GM12878 (cell line): ENCODE results near the gene TMEM237. TPM values are rescaled to one million over a fixed set of nuclear protein-coding genes. Genes with fewer than 3 reads are reported as not detected.

Source experiments
- ATAC-seq: fragments of 200-7000 bp; cut with Tn5 transposase; 3 replicates; pipeline ENCODE4 v1.9.1; 2020; ENCODE audit warnings: mild to moderate bottlenecking, moderate library complexity
- BruUV-seq: library from RNA; stranded (reverse); fragments of 400-500 nt; replicated peaks from 2 replicates; lab custom pipeline; 2021; lab: Mats Ljungman, UMichigan
- CTCF ChIA-PET: fragments of 300-600 bp; sonication (Branson Sonifier 250); formaldehyde crosslinking; extraction: SDS; loops from one replicate; lab custom pipeline; 2021; ENCODE audit warnings: inconsistent platforms; lab: Yijun Ruan, JAX
- POLR2A ChIA-PET: fragments of 350-600 bp; formaldehyde crosslinking; extraction: SDS; loops from one replicate; lab custom pipeline; 2021; ENCODE audit warnings: inconsistent platforms; lab: Charles Lee
- RAD21 ChIA-PET: fragments of 300-600 bp; sonication (Branson Sonifier 250); formaldehyde crosslinking; loops from one replicate; lab custom pipeline; 2023; ENCODE audit warnings: antibody characterized with exemption; ENCODE audit not compliant: unreplicated experiment; lab: Charles Lee
- SMC1A ChIA-PET: fragments of 300-600 bp; sonication (Branson Sonifier 250); formaldehyde crosslinking; loops from one replicate; lab custom pipeline; 2023; ENCODE audit not compliant: unreplicated experiment, uncharacterized antibody; lab: Charles Lee
- DNase-seq: peaks from one replicate; pipeline ENCODE4 v3.0.0-alpha.2; 2011; ENCODE audit warnings: low read depth, low spot score
- FAIRE-seq: peaks from 3 replicates; lab custom pipeline; 2011; peaks lifted over from hg19 to GRCh38; lab: Jason Lieb, UNC
- H2AFZ ChIP-seq: 2 replicates; pipeline ENCODE4 v1.6.0; 2011; ENCODE audit warnings: low read depth, low read length, control low read depth; ENCODE audit not compliant: control insufficient read depth
- H3K27ac ChIP-seq: 2 replicates; pipeline ENCODE4 v1.5.1; 2011; ENCODE audit warnings: control low read depth; ENCODE audit not compliant: control insufficient read depth, insufficient read depth
- H3K27me3 ChIP-seq, 2 experiments: replicated peaks in 1 of 2; 2 replicates each; pipeline versions ENCODE4 v1.6.0 to v1.6.1; 2011; ENCODE audit warnings: low read length in 1 of 2; ENCODE audit not compliant: control insufficient read depth in 2 of 2, insufficient read depth in 2 of 2
- H3K36me3 ChIP-seq, 2 experiments: 2 replicates each; pipeline ENCODE4 v1.5.1; 2011; ENCODE audit warnings: low read length in 1 of 2; ENCODE audit not compliant: control insufficient read depth in 2 of 2, insufficient read depth in 2 of 2
- H3K4me1 ChIP-seq: 2 replicates; pipeline ENCODE4 v1.6.1; 2011; ENCODE audit warnings: mild to moderate bottlenecking, low read length, moderate library complexity, mixed read lengths; ENCODE audit not compliant: control insufficient read depth, insufficient read depth
- H3K4me2 ChIP-seq: 2 replicates; pipeline ENCODE4 v1.6.0; 2011; ENCODE audit warnings: control low read depth; ENCODE audit not compliant: control insufficient read depth, insufficient read depth
- H3K4me3 ChIP-seq: fragments of 200-600 bp; sonication (generic); 2 replicates; pipeline ENCODE4 v1.5.1; 2016
- H3K79me2 ChIP-seq: 2 replicates; pipeline ENCODE4 v1.6.0; 2011; ENCODE audit warnings: low read length; ENCODE audit not compliant: control insufficient read depth, insufficient read depth
- H3K9ac ChIP-seq: 2 replicates; pipeline ENCODE4 v1.8.0; 2011; ENCODE audit warnings: low read length, control low read depth, mixed read lengths; ENCODE audit not compliant: control insufficient read depth, insufficient read depth
- H3K9me3 ChIP-seq: replicated peaks from 3 replicates; pipeline ENCODE4 v1.5.1; 2011; ENCODE audit warnings: mild to moderate bottlenecking, low read length; ENCODE audit not compliant: control insufficient read depth, insufficient read depth
- H4K20me1 ChIP-seq: 2 replicates; pipeline ENCODE4 v1.6.0; 2011; ENCODE audit not compliant: control insufficient read depth, insufficient read depth
- EGR1 ChIP-seq, 2 experiments: IDR thresholded peaks; 1 replicate in 1 of 2; 2 replicates in 1 of 2; pipeline ENCODE4 v1.6.1; 2011 to 2012; ENCODE audit warnings: low read depth in 2 of 2, low read length in 2 of 2, borderline replicate concordance in 1 of 2, mild to moderate bottlenecking in 1 of 2, moderate library complexity in 1 of 2
- MEF2B ChIP-seq: fragments of 450-650 bp; IDR thresholded peaks from 2 replicates; pipeline ENCODE4 v1.6.1; 2018; ENCODE audit warnings: mild to moderate bottlenecking, moderate library complexity; ENCODE audit not compliant: partially characterized antibody, poor library complexity, severe bottlenecking
- MTA3 ChIP-seq: IDR thresholded peaks from 2 replicates; pipeline ENCODE4 v1.6.1; 2012; ENCODE audit warnings: low read length, inconsistent platforms, borderline replicate concordance
- NFYB ChIP-seq: IDR thresholded peaks from 2 replicates; pipeline ENCODE4 v1.6.1; 2011; ENCODE audit warnings: low read depth, mild to moderate bottlenecking, low read length, improper control_type of control experiment, moderate library complexity; ENCODE audit not compliant: insufficient read depth
- SMC3 ChIP-seq: IDR thresholded peaks from 2 replicates; pipeline ENCODE4 v1.6.1; 2011; ENCODE audit warnings: low read length, improper control_type of control experiment, borderline replicate concordance
- WRNIP1 ChIP-seq: IDR thresholded peaks from 2 replicates; pipeline ENCODE4 v1.6.1; 2011; ENCODE audit warnings: low read depth, low read length, improper control_type of control experiment, borderline replicate concordance
- YY1 ChIP-seq: IDR thresholded peaks from 2 replicates; pipeline ENCODE4 v1.6.1; 2011; ENCODE audit warnings: low read depth, mild to moderate bottlenecking, low read length
- WGBS: methylation state at CpG from one replicate; pipeline ENCODE4 v1.1.6; 2016; ENCODE audit warnings: low lambda C conversion rate; ENCODE audit not compliant: insufficient replicate concordance, insufficient coverage; ENCODE audit errors: missing lambda C conversion rate; 5-methylcytosine and 5-hydroxymethylcytosine counted together
- in situ Hi-C: fragments of 300-500 bp; cut with MboI; formaldehyde crosslinking; loops from 9 replicates; pipeline ENCODE4 v1.14.3; 2018; ENCODE audit warnings: mixed read lengths
- intact Hi-C: fragments of 100-400 bp; cut with micrococcal nuclease; formaldehyde crosslinking; loops from one replicate; pipeline ENCODE4 v1.14.2; 2022; ENCODE audit not compliant: unreplicated experiment
- polyA plus RNA-seq, 11 experiments: library from polyadenylated mRNA; depleted of rRNA in 4 of 11; unstranded in 6 of 11; stranded (reverse) in 5 of 11; fragments of >200 nt; fragmentation: Nextera tagmentation in 4 of 11; fragmentation: Illumina TruSeq in 1 of 11; extraction: Ambion mirVana in 4 of 11; extraction: Trizol in 1 of 11; gene quantifications; 1 replicate in 1 of 11; 2 replicates in 10 of 11; pipeline versions ENCODE4 v1.2.1 to v1.2.3, GENCODE V29; 2011 to 2016; ENCODE audit warnings: inconsistent platforms in 2 of 11, missing spikeins in 2 of 11, low read depth in 1 of 11
- total RNA-seq, 4 experiments: library from RNA; depleted of rRNA in 3 of 4; stranded (reverse); fragments of >200 nt in 3 of 4; fragmentation: Illumina TruSeq in 1 of 4; extraction: Trizol in 1 of 4; gene quantifications; 2 replicates each; pipeline versions ENCODE4 v1.2.1 to v1.2.3, GENCODE V29; 2013 to 2021
- TF ChIP-seq, protein P1 (sequence below): fragments of 450-650 bp; IDR thresholded peaks from 2 replicates; pipeline ENCODE4 v1.6.1; 2017; ENCODE audit warnings: low read depth, mild to moderate bottlenecking, moderate library complexity
- TF ChIP-seq, protein P2 (sequence below): fragments of 450-650 bp; IDR thresholded peaks from 2 replicates; pipeline ENCODE4 v1.6.1; 2016; ENCODE audit warnings: mild to moderate bottlenecking
- TF ChIP-seq, protein P3 (sequence below): fragments of 450-650 bp; conservative IDR thresholded peaks from 2 replicates; pipeline ENCODE4 v1.6.1; 2017; ENCODE audit warnings: mild to moderate bottlenecking, moderate library complexity
- TF ChIP-seq, protein P4 (sequence below): fragments of 450-650 bp; IDR thresholded peaks from 2 replicates; pipeline ENCODE4 v1.6.1; 2016; ENCODE audit warnings: mild to moderate bottlenecking
- TF ChIP-seq, protein P5 (sequence below): IDR thresholded peaks from 2 replicates; pipeline ENCODE4 v1.6.1; 2012; ENCODE audit warnings: low read length, inconsistent platforms

The TMEM237 gene
- total and polyA plus RNA-seq, 10 of the 15 experiments (the other 5 are each of a cell fraction or from before 2014, with no cell fraction given), result 15.0 to 43.7 (median 29.3) TPM

DNA sequence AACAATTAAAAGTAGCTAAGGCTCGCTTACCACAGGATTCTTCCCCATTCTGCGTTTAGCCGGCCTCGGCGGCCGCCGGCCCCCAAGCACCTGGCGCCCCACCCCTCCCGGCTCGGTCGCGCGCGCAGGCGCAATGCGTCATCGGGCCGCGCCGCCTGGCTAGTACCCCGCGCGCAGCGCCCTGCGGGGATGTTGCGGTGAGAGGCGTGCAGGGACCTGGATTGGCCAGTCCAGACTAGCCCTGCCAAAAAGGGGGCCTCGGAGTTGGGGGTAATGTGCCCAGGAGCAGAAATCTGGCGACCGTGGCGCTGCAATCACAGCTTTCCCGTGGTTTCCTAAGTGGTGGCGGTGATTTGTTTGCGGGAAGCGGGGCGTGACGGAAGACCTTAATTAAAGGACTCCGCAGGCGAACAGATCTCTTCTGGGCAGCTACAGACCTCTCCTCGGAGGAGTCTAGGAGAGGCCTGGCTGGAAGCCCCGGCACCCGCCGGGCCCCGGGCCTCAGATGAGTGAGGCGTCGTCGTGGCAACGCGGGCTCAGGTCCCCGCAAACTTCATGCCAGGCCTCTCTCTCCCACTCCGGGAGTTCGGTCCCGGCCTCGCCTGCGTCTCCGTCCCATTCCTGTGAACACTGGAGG, 606 bp downstream of the TMEM237 start (continued):
- TF ChIP-seq, protein P1, sequence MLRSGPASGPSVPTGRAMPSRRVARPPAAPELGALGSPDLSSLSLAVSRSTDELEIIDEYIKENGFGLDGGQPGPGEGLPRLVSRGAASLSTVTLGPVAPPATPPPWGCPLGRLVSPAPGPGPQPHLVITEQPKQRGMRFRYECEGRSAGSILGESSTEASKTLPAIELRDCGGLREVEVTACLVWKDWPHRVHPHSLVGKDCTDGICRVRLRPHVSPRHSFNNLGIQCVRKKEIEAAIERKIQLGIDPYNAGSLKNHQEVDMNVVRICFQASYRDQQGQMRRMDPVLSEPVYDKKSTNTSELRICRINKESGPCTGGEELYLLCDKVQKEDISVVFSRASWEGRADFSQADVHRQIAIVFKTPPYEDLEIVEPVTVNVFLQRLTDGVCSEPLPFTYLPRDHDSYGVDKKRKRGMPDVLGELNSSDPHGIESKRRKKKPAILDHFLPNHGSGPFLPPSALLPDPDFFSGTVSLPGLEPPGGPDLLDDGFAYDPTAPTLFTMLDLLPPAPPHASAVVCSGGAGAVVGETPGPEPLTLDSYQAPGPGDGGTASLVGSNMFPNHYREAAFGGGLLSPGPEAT, result peak; percentile 59
- no peak for TF ChIP-seq SMC3
- TF ChIP-seq EGR1 (IDR thresholded peaks at IDR 0.05; ENCODE audit: borderline replicate concordance in 1 of 2, low read depth in 2 of 2, low read length in 2 of 2), result peak in 1 of 2 experiments; percentile 35; a peak in 1 of 3 replicates

DNA sequence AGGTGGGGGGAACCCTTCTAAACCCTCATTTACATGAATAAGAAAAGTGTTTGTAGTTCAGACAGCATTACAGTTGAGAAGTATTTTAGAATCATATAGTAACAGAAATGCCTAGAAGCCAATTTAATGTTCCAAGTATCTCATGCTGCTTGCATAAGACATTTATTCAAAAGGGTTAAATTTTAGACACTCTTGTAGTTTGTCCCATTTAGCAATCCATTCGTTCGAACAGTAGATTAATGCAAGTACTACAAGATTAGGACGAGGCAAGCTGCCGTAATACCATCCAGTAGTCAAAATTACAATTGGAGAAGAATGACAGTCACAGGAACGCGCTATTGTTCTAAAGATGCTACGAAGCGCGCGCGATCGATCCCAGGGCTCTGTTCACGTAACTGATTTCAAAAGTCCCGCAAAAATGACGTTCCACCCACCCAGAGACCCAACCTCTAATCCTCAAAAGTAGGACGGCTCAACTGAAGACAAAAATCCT, 1.2 kb downstream of the TMEM237 start:
- Histone ChIP-seq H3K9ac (peak overlapping the region; percentile 85), H3K36me3 (no peaks in the 10 kb centered on the region), H3K4me1 (no peaks in the 10 kb centered on the region), H3K4me3 (peak overlapping the region; percentile 94), H3K9me3 (no peaks in the 10 kb centered on the region), H4K20me1 (no peaks in the 10 kb centered on the region), H3K4me2 (peak overlapping the region; percentile 71), H2AFZ (peak overlapping the region; percentile 89), H3K79me2 (0 out of 2 replicates have a peak, but pooled peaks cover 2% of the 10 kb centered on the region), H3K27me3 (no peaks in the 10 kb centered on the region), H3K27ac (peak overlapping the region; percentile 85)
- ChIA-PET RAD21 (interaction anchor here (0.6 to 1.8 kb wide), 3 partner anchors 18 to 139 kb away, joined by 3 to 5 read pairs (median 3); partner anchors contain the start of gene ALS2), SMC1A (interaction anchor here (0.7 kb wide), 1 partner anchor 219 kb away, joined by 3 read pairs; no protein-coding TSS in a partner anchor), POLR2A (no interaction called here), CTCF (interaction anchor here (1.2 to 1.9 kb wide), 3 partner anchors 20 to 457 kb away, joined by 3 to 6 read pairs (median 3); no protein-coding TSS in a partner anchor)
- BruUV-seq, result TSS peak; percentile 80
- peak; percentile 27 for DNase-seq
- in situ Hi-C loops, result no loop called here
- intact Hi-C loops, result loop anchor here (2.0 to 10.0 kb wide), 3 partner anchors 190 to 405 kb away; partner anchors contain the start of genes CASP8, STRADB and TRAK2
- FAIRE-seq, result no peak
- ATAC-seq, result peak; percentile 61
- WGBS, result 2% methylated on average over 16 of the region's 16 CpGs
- TF ChIP-seq, protein P2, sequence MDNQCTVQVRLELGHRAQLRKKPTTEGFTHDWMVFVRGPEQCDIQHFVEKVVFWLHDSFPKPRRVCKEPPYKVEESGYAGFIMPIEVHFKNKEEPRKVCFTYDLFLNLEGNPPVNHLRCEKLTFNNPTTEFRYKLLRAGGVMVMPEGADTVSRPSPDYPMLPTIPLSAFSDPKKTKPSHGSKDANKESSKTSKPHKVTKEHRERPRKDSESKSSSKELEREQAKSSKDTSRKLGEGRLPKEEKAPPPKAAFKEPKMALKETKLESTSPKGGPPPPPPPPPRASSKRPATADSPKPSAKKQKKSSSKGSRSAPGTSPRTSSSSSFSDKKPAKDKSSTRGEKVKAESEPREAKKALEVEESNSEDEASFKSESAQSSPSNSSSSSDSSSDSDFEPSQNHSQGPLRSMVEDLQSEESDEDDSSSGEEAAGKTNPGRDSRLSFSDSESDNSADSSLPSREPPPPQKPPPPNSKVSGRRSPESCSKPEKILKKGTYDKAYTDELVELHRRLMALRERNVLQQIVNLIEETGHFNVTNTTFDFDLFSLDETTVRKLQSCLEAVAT, result 0 out of 2 replicates have a peak, but pooled peaks have one; percentile 10
- TF ChIP-seq, protein P3, sequence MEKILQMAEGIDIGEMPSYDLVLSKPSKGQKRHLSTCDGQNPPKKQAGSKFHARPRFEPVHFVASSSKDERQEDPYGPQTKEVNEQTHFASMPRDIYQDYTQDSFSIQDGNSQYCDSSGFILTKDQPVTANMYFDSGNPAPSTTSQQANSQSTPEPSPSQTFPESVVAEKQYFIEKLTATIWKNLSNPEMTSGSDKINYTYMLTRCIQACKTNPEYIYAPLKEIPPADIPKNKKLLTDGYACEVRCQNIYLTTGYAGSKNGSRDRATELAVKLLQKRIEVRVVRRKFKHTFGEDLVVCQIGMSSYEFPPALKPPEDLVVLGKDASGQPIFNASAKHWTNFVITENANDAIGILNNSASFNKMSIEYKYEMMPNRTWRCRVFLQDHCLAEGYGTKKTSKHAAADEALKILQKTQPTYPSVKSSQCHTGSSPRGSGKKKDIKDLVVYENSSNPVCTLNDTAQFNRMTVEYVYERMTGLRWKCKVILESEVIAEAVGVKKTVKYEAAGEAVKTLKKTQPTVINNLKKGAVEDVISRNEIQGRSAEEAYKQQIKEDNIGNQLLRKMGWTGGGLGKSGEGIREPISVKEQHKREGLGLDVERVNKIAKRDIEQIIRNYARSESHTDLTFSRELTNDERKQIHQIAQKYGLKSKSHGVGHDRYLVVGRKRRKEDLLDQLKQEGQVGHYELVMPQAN, result 0 out of 2 replicates have a peak, but pooled peaks have one; percentile 15
- TF ChIP-seq, protein P4, sequence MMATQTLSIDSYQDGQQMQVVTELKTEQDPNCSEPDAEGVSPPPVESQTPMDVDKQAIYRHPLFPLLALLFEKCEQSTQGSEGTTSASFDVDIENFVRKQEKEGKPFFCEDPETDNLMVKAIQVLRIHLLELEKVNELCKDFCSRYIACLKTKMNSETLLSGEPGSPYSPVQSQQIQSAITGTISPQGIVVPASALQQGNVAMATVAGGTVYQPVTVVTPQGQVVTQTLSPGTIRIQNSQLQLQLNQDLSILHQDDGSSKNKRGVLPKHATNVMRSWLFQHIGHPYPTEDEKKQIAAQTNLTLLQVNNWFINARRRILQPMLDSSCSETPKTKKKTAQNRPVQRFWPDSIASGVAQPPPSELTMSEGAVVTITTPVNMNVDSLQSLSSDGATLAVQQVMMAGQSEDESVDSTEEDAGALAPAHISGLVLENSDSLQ, result no peak
- TF ChIP-seq NFYB, result no peak
- TF ChIP-seq MEF2B, result no peak
- 0 out of 2 replicates have a peak, but pooled peaks have one; percentile 28 for TF ChIP-seq MTA3
- TF ChIP-seq, protein P5, sequence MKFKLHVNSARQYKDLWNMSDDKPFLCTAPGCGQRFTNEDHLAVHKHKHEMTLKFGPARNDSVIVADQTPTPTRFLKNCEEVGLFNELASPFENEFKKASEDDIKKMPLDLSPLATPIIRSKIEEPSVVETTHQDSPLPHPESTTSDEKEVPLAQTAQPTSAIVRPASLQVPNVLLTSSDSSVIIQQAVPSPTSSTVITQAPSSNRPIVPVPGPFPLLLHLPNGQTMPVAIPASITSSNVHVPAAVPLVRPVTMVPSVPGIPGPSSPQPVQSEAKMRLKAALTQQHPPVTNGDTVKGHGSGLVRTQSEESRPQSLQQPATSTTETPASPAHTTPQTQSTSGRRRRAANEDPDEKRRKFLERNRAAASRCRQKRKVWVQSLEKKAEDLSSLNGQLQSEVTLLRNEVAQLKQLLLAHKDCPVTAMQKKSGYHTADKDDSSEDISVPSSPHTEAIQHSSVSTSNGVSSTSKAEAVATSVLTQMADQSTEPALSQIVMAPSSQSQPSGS, result no peak
- no peak for TF ChIP-seq WRNIP1
- no peak for TF ChIP-seq YY1
